MG63 (cell line): Measurements from ENCODE around the gene LPCAT3. TPM values are rescaled to one million over a fixed set of nuclear protein-coding genes. Genes with fewer than 3 reads are reported as not detected.
A peak's percentile ranks its signal among the peaks of the same experiment; 100 is the strongest.

Experiments
- DNase-seq: peaks from one replicate; pipeline ENCODE4 v3.0.0-alpha.2; 2020
- H3K27me3 ChIP-seq: fragments of 250-450 bp; sonication (Bioruptor Pico); 2 replicates; pipeline ENCODE4 v1.5.1; 2020; ENCODE audit warnings: mild to moderate bottlenecking, moderate library complexity
- H3K36me3 ChIP-seq: fragments of 250-450 bp; sonication (Bioruptor Pico); 2 replicates; pipeline ENCODE4 v1.5.1; 2020; ENCODE audit warnings: mild to moderate bottlenecking, moderate library complexity
- H3K4me3 ChIP-seq: fragments of 250-450 bp; sonication (Bioruptor Pico); 2 replicates; pipeline ENCODE4 v1.5.1; 2020; ENCODE audit warnings: mild to moderate bottlenecking, moderate library complexity
- H3K9me3 ChIP-seq: fragments of 250-450 bp; sonication (Bioruptor Pico); 2 replicates; pipeline ENCODE4 v1.5.1; 2020; ENCODE audit warnings: mild to moderate bottlenecking, moderate library complexity
- total RNA-seq: library from RNA; depleted of rRNA; stranded (reverse); fragments of >200 nt; shearing (Covaris generic); gene quantifications from 2 replicates; pipeline ENCODE4 v1.2.3, GENCODE V29; 2014; ENCODE audit warnings: low replicate concordance

Gene LPCAT3
- total RNA-seq, 1 experiment from 2014 or later = 14.3 TPM

DNA sequence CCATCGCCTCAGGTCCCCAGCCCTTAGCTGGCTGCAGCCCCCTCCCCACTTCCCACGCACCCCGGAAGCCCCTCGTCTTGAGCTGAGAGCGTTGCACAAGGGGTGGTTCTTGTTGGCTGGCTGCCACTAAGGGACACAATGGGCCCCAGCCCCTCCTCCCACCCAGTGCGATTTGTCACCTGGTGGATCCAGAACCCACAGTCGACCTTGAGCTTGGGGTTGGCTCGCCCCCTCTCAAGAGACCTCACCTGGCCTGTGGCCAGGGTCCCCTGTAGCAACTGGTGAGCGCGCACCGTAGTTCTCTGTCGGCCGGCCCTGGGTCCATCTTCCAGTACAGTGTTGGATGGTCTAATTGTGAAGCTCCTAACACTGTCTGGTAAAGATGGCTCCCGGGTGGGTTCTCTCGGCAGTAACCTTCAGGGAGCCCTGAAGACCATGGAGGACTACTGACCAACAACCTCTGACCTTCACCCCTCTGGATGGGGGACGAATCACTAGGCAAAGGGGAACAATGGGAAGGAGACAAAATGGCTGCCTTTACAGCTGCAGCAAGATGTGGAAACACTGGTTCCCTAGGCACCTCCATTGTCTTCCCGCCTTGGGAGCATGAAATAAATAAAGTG, 54.4 kb downstream of the LPCAT3 start:
- H3K4me3 ChIP-seq = no peak overlapping the region
- H3K36me3 ChIP-seq = peaks cover 45% of the 10 kb centered on the region
- H3K9me3 ChIP-seq = no peaks in the 10 kb centered on the region
- no peak for DNase-seq
- no peaks in the 10 kb centered on the region for H3K27me3 ChIP-seq

DNA sequence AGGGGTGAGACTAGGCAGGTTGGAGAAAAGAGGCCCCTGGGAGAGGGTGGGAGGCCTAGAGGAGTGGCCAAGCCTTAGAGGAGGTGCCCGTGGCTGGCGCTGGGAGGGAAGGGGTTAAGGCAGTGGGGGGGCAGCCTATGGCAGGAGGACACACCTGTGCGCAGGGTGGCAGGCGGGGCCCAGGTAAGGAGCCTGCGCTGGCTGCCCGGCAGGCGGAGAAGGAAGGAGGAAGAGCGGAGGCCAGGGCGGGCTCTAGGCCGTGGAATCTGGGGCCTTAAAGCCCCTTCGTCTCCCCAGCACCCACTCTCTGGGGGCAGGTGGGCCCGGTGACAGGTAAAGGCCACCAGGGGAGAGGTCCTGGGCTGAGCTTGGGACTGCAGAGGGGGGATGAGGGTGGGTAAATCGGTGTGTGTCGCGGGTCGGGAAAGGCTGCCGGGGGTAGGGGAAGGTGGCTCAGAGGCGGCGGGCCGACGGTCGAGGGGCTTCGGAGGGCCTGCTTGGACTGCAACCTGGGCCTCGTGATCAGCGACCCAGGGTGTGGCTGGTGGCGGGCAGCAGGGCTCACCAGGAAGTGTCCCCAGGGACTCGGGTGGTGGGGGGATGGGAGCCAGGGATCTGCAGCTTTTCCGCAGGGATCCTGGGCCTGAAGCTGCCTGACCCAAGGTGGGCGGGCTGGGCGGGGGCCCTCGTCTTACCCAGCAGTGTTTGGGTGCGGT, 55.1 kb downstream of the LPCAT3 start:
- no peak overlapping the region for H3K4me3 ChIP-seq
- no peaks in the 10 kb centered on the region for H3K9me3 ChIP-seq
- no peaks in the 10 kb centered on the region for H3K27me3 ChIP-seq
- peaks cover 38% of the 10 kb centered on the region for H3K36me3 ChIP-seq
- DNase-seq = no peak

GRCh38 chr12:6962285-6963015, 55.8 kb downstream of the LPCAT3 start:
- no peak overlapping the region for H3K4me3 ChIP-seq

DNA sequence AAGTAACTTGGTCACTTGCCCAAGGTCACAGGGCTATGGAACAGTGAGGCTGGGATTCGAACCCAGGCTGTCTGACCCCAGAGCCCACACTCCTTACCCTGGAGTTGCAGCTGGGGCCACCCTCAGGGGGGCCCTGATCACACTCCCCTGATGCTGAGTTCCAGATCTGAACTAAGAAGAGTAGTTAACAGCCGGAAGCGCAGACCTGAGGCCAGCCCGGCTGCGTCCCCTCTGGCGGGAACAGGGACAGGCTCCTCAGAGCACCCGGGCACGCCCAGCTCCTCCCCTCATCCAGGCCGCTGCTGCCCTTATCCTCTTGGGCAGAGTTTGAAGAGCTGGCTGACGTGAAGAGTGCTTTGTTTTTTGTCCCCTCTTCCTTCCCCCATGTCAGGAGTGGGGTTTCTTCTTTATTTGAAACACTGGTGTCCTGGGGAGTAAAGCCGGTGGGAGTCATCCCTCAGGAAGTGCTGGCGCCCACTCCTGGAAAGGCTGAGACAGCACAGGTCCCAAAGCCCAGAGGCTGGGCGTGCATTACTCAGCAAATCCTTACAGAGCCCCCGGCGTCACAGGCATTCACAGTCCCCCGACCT, 56.5 kb downstream of the LPCAT3 start:
- H3K9me3 ChIP-seq = no peaks in the 10 kb centered on the region
- H3K4me3 ChIP-seq = no peak overlapping the region
- H3K36me3 ChIP-seq = peaks cover 24% of the 10 kb centered on the region
- DNase-seq = peak; percentile 76
- no peaks in the 10 kb centered on the region for H3K27me3 ChIP-seq

More at GRCh38 chr12:6962285-6963015, 55.8 kb downstream of the LPCAT3 start:
- DNase-seq = no peak
- H3K36me3 ChIP-seq = peaks cover 30% of the 10 kb centered on the region
- no peaks in the 10 kb centered on the region for H3K9me3 ChIP-seq
- H3K27me3 ChIP-seq = no peaks in the 10 kb centered on the region

- no peak for DNase-seq
- Histone ChIP-seq H3K36me3 (peaks cover 19% of the 10 kb centered on the region), H3K27me3 (no peaks in the 10 kb centered on the region), H3K4me3 (no peak overlapping the region), H3K9me3 (no peaks in the 10 kb centered on the region)
Observed at GRCh38 chr12:6961278-6961694, 57.0 kb downstream of the LPCAT3 start.

GRCh38 chr12:6960593-6961277, 57.5 kb downstream of the LPCAT3 start:
- Histone ChIP-seq H3K27me3 (no peaks in the 10 kb centered on the region), H3K36me3 (peaks cover 13% of the 10 kb centered on the region), H3K4me3 (no peak overlapping the region), H3K9me3 (no peaks in the 10 kb centered on the region)
- no peak for DNase-seq

DNA sequence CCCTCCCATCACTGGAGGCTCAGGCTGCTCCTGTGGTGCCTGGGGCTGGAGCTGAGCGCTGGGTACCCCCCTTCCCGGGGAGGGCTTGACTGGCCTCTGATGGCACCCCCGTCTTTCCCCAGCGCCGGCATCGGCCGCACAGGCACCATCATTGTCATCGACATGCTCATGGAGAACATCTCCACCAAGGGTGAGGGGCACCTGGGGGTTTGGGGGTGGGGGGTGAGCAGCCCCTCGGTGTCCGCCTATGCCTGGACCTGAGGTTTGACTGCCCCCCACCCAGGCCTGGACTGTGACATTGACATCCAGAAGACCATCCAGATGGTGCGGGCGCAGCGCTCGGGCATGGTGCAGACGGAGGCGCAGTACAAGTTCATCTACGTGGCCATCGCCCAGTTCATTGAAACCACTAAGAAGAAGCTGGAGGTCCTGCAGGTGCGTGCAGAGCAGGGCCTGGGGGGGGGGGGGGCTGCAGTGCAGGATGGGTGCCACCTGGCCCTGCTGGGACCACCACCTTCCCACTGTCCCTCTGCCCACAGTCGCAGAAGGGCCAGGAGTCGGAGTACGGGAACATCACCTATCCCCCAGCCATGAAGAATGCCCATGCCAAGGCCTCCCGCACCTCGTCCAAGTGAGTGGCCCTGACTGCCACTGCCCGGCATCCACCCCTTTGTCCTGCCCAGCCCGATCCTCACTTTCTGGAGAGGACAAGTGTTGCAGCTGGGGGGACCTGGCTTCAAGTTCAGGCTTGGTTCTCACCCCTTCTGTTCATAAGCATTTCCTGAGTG, 58.3 kb downstream of the LPCAT3 start:
- H3K9me3 ChIP-seq = no peaks in the 10 kb centered on the region
- no peaks in the 10 kb centered on the region for H3K27me3 ChIP-seq
- peaks cover 6% of the 10 kb centered on the region for H3K36me3 ChIP-seq
- no peak overlapping the region for H3K4me3 ChIP-seq
- no peak for DNase-seq

- Histone ChIP-seq H3K4me3 (no peak overlapping the region), H3K36me3 (no peaks in the 10 kb centered on the region), H3K27me3 (no peaks in the 10 kb centered on the region), H3K9me3 (no peaks in the 10 kb centered on the region)
- no peak for DNase-seq
Observed at GRCh38 chr12:6959058-6959804, 59.0 kb downstream of the LPCAT3 start.

DNA sequence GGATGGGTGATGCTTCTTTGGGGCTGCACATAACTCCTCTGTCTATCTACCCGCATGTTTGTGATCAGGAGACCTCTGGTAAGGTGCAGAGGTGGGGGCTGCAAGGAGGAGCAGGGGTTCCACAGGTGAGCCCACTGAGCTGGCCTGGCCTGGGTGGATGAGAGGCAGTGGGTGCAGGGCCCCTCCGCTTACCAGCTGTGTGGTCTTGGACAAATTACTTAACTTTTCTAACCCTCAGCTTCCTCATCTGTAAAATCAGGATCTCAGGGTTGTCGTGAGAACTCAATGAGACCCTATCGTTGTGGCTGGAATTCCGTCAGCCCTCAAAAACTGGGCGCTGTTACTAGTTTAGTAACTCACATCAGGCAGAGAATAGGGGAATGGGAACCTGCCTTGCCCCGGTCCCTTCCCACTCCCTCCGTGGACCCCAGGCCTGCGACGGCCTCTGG, 59.6 kb downstream of the LPCAT3 start:
- Histone ChIP-seq H3K36me3 (no peaks in the 10 kb centered on the region), H3K9me3 (no peaks in the 10 kb centered on the region), H3K4me3 (no peak overlapping the region), H3K27me3 (no peaks in the 10 kb centered on the region)
- no peak for DNase-seq

GRCh38 chr12:6957741-6958608, 60.3 kb downstream of the LPCAT3 start:
- H3K4me3 ChIP-seq = no peak overlapping the region
- DNase-seq = no peak
- H3K9me3 ChIP-seq = no peaks in the 10 kb centered on the region
- H3K36me3 ChIP-seq = no peaks in the 10 kb centered on the region
- H3K27me3 ChIP-seq = no peaks in the 10 kb centered on the region

DNA sequence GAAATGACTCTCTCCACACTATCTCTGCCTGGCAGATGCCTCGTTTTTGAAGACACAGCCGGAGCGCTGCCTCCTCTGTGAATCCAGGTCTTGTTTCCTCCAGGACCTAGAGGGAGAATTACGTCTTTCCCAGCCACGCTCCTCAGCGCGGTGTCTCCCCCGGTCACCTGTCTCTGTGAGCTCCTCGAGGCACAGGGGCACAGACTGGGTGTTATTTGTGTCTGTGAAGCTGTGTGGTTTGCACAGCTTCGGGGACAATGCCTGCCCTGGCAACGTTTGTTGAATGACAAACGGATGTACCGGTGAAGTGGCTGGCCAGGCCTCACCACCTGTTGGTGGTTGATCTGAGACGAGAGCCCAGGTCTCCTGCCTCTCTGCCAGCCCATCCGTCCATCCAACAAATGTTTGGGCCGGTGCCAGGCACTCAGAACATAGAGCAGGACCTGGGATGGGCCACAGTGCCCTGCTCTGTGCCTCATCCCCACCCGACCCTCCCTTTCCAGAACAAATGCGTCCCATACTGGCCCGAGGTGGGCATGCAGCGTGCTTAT, 61.0 kb downstream of the LPCAT3 start:
- no peaks in the 10 kb centered on the region for H3K27me3 ChIP-seq
- no peak for DNase-seq
- no peaks in the 10 kb centered on the region for H3K9me3 ChIP-seq
- no peak overlapping the region for H3K4me3 ChIP-seq
- no peaks in the 10 kb centered on the region for H3K36me3 ChIP-seq

- no peak overlapping the region for H3K4me3 ChIP-seq
- H3K36me3 ChIP-seq = no peaks in the 10 kb centered on the region
- H3K27me3 ChIP-seq = no peaks in the 10 kb centered on the region
- DNase-seq = no peak
- H3K9me3 ChIP-seq = no peaks in the 10 kb centered on the region
Observed at GRCh38 chr12:6956021-6956727, 62.1 kb downstream of the LPCAT3 start.

GRCh38 chr12:6955108-6956020, 62.9 kb downstream of the LPCAT3 start:
- DNase-seq = no peak
- no peaks in the 10 kb centered on the region for H3K27me3 ChIP-seq

More at GRCh38 chr12:6955108-6956020, 62.9 kb downstream of the LPCAT3 start:
- Histone ChIP-seq H3K9me3 (no peaks in the 10 kb centered on the region), H3K4me3 (no peak overlapping the region), H3K36me3 (no peaks in the 10 kb centered on the region)
